PFSK-1 (cell line): Measurements from ENCODE around the gene DIP2B.

Source experiments
- POLR2AphosphoS5 ChIP-seq: IDR thresholded peaks from 2 replicates; pipeline ENCODE4 v1.6.1; 2012; ENCODE audit warnings: low read depth, mild to moderate bottlenecking, control low read depth, low read length, moderate library complexity
- TAF1 ChIP-seq: IDR thresholded peaks from 2 replicates; pipeline ENCODE4 v1.6.1; 2012; ENCODE audit warnings: low read length, control low read depth, borderline replicate concordance; ENCODE audit not compliant: insufficient read depth

- TF ChIP-seq TAF1 = no peak
- no peak for TF ChIP-seq POLR2AphosphoS5
These were observed 220.5 kb downstream of the DIP2B start for GRCh38 chr12:50725011-50725942.
